Neuron (in vitro differentiated cells): ENCODE measurements around the gene ACP5.
"Not testable (repeated sequence)": the region's sequence is repeated elsewhere in the genome, so short reads cannot be mapped to it uniquely, and the experiment has no call there.

Source experiments
- H2AFZ ChIP-seq: one replicate; pipeline ENCODE4 v1.6.1; 2013; ENCODE audit warnings: low read depth, mild to moderate bottlenecking, inconsistent platforms, low read length, moderate library complexity
- H3K27me3 ChIP-seq: one replicate; pipeline ENCODE4 v1.6.1; 2013; ENCODE audit warnings: low read length; ENCODE audit not compliant: insufficient read depth
- H3K36me3 ChIP-seq: one replicate; pipeline ENCODE4 v1.6.1; 2013; ENCODE audit warnings: low read length; ENCODE audit not compliant: insufficient read depth
- H3K4me1 ChIP-seq: one replicate; pipeline ENCODE4 v1.6.1; 2013; ENCODE audit warnings: low read length; ENCODE audit not compliant: insufficient read depth
- H3K4me3 ChIP-seq: 2 replicates; pipeline ENCODE4 v1.5.1; 2013; ENCODE audit warnings: mild to moderate bottlenecking, low read length, moderate library complexity
- H3K9me3 ChIP-seq: one replicate; pipeline ENCODE4 v1.6.1; 2013; ENCODE audit warnings: low read length

Gene ACP5

GRCh38 chr19:11573354-11573753, 4.1 kb downstream of the ACP5 start:
- not testable (repeated sequence) for H2AFZ ChIP-seq, H3K36me3 ChIP-seq, H3K4me3 ChIP-seq, H3K9me3 ChIP-seq, H3K4me1 ChIP-seq, H3K27me3 ChIP-seq

GRCh38 chr19:11570039-11570462, 7.4 kb downstream of the ACP5 start:
- Histone ChIP-seq H3K27me3 (no peaks in the 10 kb centered on the region), H3K36me3 (no peaks in the 10 kb centered on the region), H3K4me1 (no peaks in the 10 kb centered on the region), H2AFZ (no peak overlapping the region), H3K9me3 (no peaks in the 10 kb centered on the region), H3K4me3 (no peak overlapping the region)

- no peaks in the 10 kb centered on the region for H3K27me3 ChIP-seq
- no peak overlapping the region for H3K4me3 ChIP-seq
- H3K36me3 ChIP-seq, result no peaks in the 10 kb centered on the region
Observed at GRCh38 chr19:11566164-11566563, 11.3 kb downstream of the ACP5 start.

GRCh38 chr19:11565649-11565980, 11.8 kb downstream of the ACP5 start:
- not testable (repeated sequence) for H3K4me1 ChIP-seq, H3K27me3 ChIP-seq, H3K36me3 ChIP-seq, H3K4me3 ChIP-seq, H3K9me3 ChIP-seq, H2AFZ ChIP-seq

More at GRCh38 chr19:11566164-11566563, 11.3 kb downstream of the ACP5 start:
- Histone ChIP-seq H3K4me1 (no peaks in the 10 kb centered on the region), H2AFZ (no peak overlapping the region), H3K9me3 (no peaks in the 10 kb centered on the region)

- not testable (repeated sequence) for H2AFZ ChIP-seq, H3K27me3 ChIP-seq, H3K36me3 ChIP-seq, H3K9me3 ChIP-seq, H3K4me3 ChIP-seq, H3K4me1 ChIP-seq
Observed at GRCh38 chr19:11564082-11564807, 13.2 kb downstream of the ACP5 start.

GRCh38 chr19:11563532-11563931, 13.9 kb downstream of the ACP5 start:
- Histone ChIP-seq H2AFZ (no peak overlapping the region), H3K9me3 (no peaks in the 10 kb centered on the region), H3K4me1 (peaks cover under 1% of the 10 kb centered on the region), H3K4me3 (no peak overlapping the region), H3K36me3 (no peaks in the 10 kb centered on the region), H3K27me3 (no peaks in the 10 kb centered on the region)

- Histone ChIP-seq H3K36me3 (peaks cover 5% of the 10 kb centered on the region), H3K4me3 (no peak overlapping the region), H3K27me3 (no peaks in the 10 kb centered on the region)
Observed at GRCh38 chr19:11560404-11561051, 16.9 kb downstream of the ACP5 start.

GRCh38 chr19:11558881-11559828, 18.3 kb downstream of the ACP5 start, which contains the start of gene ELOF1:
TSS of gene ELOF1 (minus strand) at chr19:11559230. CDS start at chr19:11554347, 4,883 bp downstream.
- H3K4me1 ChIP-seq, result peaks cover 9% of the 10 kb centered on the region
- peaks cover 8% of the 10 kb centered on the region for H3K36me3 ChIP-seq
- H3K4me3 ChIP-seq, result peak within 1 kb of the TSS; percentile 74
- no peaks in the 10 kb centered on the region for H3K9me3 ChIP-seq
- no peaks in the 10 kb centered on the region for H3K27me3 ChIP-seq
- no peak within 1 kb of the TSS for H2AFZ ChIP-seq

More at GRCh38 chr19:11560404-11561051, 16.9 kb downstream of the ACP5 start:
- Histone ChIP-seq H3K9me3 (no peaks in the 10 kb centered on the region), H2AFZ (no peak overlapping the region), H3K4me1 (peaks cover 9% of the 10 kb centered on the region)

- Histone ChIP-seq H2AFZ (no peak overlapping the region), H3K4me3 (no peak overlapping the region), H3K27me3 (no peaks in the 10 kb centered on the region), H3K9me3 (no peaks in the 10 kb centered on the region), H3K4me1 (peaks cover 9% of the 10 kb centered on the region), H3K36me3 (peaks cover 25% of the 10 kb centered on the region)
Observed at GRCh38 chr19:11556634-11557420, 20.6 kb downstream of the ACP5 start.

- no peaks in the 10 kb centered on the region for H3K27me3 ChIP-seq
- H3K9me3 ChIP-seq, result no peaks in the 10 kb centered on the region
- H2AFZ ChIP-seq, result no peak overlapping the region
- H3K4me3 ChIP-seq, result no peak overlapping the region
- H3K4me1 ChIP-seq, result peaks cover 9% of the 10 kb centered on the region
- peaks cover 28% of the 10 kb centered on the region for H3K36me3 ChIP-seq
Observed at GRCh38 chr19:11555246-11555645, 22.2 kb downstream of the ACP5 start.

- H3K4me3 ChIP-seq, result no peak overlapping the region
- no peaks in the 10 kb centered on the region for H3K9me3 ChIP-seq
- H3K36me3 ChIP-seq, result peaks cover 28% of the 10 kb centered on the region
- H3K4me1 ChIP-seq, result peaks cover 9% of the 10 kb centered on the region
- H2AFZ ChIP-seq, result no peak overlapping the region
- H3K27me3 ChIP-seq, result no peaks in the 10 kb centered on the region
Observed at GRCh38 chr19:11554160-11554559, 23.3 kb downstream of the ACP5 start.

GRCh38 chr19:11552666-11553372, 24.6 kb downstream of the ACP5 start:
- peaks cover 28% of the 10 kb centered on the region for H3K36me3 ChIP-seq
- no peak overlapping the region for H3K4me3 ChIP-seq
- H2AFZ ChIP-seq, result no peak overlapping the region
- H3K9me3 ChIP-seq, result no peaks in the 10 kb centered on the region
- peaks cover 2% of the 10 kb centered on the region for H3K4me1 ChIP-seq
- H3K27me3 ChIP-seq, result no peaks in the 10 kb centered on the region
